Tibial nerve (tissue), 4 donors: ENCODE results near the gene NAGLU. TPM values are rescaled to one million over a fixed set of nuclear protein-coding genes. Genes with fewer than 3 reads are reported as not detected.

Experiments used
- DNase-seq, 2 donors: peaks; one replicate each; pipeline ENCODE4 v3.0.0-alpha.2; 2019; ENCODE audit warnings: low spot score in 2 of 2
- H3K27ac ChIP-seq, 4 donors: fragments of 200-600 bp; sonication (generic) in 3 of 4; one replicate each; pipeline ENCODE4 v1.5.1; 2017 to 2019; ENCODE audit warnings: mild to moderate bottlenecking in 1 of 4
- H3K27me3 ChIP-seq, 2 donors: fragments of 200-600 bp; sonication (generic) in 1 of 2; one replicate each; pipeline versions ENCODE4 v1.5.1 to v1.6.0; 2017 to 2019
- H3K36me3 ChIP-seq, 3 donors: fragments of 200-600 bp; sonication (generic); one replicate each; pipeline ENCODE4 v1.5.1; 2018 to 2019
- H3K4me1 ChIP-seq, 4 donors: fragments of 200-600 bp; sonication (generic) in 3 of 4; one replicate each; pipeline ENCODE4 v1.5.1; 2017 to 2019
- H3K4me3 ChIP-seq, 4 donors: fragments of 200-600 bp; sonication (generic) in 3 of 4; one replicate each; pipeline ENCODE4 v1.5.1; 2017 to 2019; ENCODE audit warnings: mild to moderate bottlenecking in 1 of 4, moderate library complexity in 1 of 4
- H3K9me3 ChIP-seq, 4 donors: fragments of 200-600 bp; sonication (generic) in 3 of 4; one replicate each; pipeline ENCODE4 v1.5.1; 2017 to 2019
- EP300 ChIP-seq, 2 donors: sonication (generic); formaldehyde crosslinking; IDR thresholded peaks; one replicate each; pipeline ENCODE4 v1.6.1; 2017; ENCODE audit warnings: antibody characterized with exemption in 2 of 2, mild to moderate bottlenecking in 1 of 2
- POLR2A ChIP-seq, 2 donors: fragments of 450-650 bp; IDR thresholded peaks; one replicate each; pipeline ENCODE4 v1.6.1; 2017; ENCODE audit warnings: antibody characterized with exemption in 2 of 2, mild to moderate bottlenecking in 2 of 2, moderate library complexity in 2 of 2
- WGBS, 2 donors: methylation state at CpG; one replicate each; pipeline ENCODE4 v1.1.5; 2018; 5-methylcytosine and 5-hydroxymethylcytosine counted together
- total RNA-seq, 4 donors: library from RNA; depleted of rRNA; stranded (reverse); fragments of >200 nt; gene quantifications; one replicate each; pipeline ENCODE4 v1.1.0, GENCODE V29; 2016
- TF ChIP-seq, protein P1 (sequence below), 5 experiments: fragments of 200-600 bp in 3 of 5; fragments of 450-650 bp in 2 of 5; sonication (generic) in 3 of 5; IDR thresholded peaks; one replicate each; pipeline ENCODE4 v1.5.1; 2016 to 2019; ENCODE audit warnings: antibody characterized with exemption in 5 of 5, mild to moderate bottlenecking in 3 of 5, moderate library complexity in 2 of 5

NAGLU gene
- 100 to 1,000 TPM in 1 of 4 donors, 10 to 100 TPM in 3; 52.3 to 115 (median 67.3) TPM for total RNA-seq

- peak; percentile 96 to 98 for DNase-seq
- 3% methylated on average over 9 of the region's 40 CpGs; no CpG with 5 or more reads in 1 of the 2 donors for WGBS, 2 donors
- TF ChIP-seq EP300 (IDR thresholded peaks at IDR 0.05) (peak; percentile 98 to 100), POLR2A (IDR thresholded peaks at IDR 0.05) (peak; percentile 69 to 96)
- TF ChIP-seq, protein P1, sequence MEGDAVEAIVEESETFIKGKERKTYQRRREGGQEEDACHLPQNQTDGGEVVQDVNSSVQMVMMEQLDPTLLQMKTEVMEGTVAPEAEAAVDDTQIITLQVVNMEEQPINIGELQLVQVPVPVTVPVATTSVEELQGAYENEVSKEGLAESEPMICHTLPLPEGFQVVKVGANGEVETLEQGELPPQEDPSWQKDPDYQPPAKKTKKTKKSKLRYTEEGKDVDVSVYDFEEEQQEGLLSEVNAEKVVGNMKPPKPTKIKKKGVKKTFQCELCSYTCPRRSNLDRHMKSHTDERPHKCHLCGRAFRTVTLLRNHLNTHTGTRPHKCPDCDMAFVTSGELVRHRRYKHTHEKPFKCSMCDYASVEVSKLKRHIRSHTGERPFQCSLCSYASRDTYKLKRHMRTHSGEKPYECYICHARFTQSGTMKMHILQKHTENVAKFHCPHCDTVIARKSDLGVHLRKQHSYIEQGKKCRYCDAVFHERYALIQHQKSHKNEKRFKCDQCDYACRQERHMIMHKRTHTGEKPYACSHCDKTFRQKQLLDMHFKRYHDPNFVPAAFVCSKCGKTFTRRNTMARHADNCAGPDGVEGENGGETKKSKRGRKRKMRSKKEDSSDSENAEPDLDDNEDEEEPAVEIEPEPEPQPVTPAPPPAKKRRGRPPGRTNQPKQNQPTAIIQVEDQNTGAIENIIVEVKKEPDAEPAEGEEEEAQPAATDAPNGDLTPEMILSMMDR (IDR thresholded peaks at IDR 0.05): peak in 2 of 5 experiments; percentile 35 to 53
- no peaks in the 10 kb centered on the region for H3K9me3 ChIP-seq
- no peaks in the 10 kb centered on the region for H3K27me3 ChIP-seq
- peak within 1 kb of the TSS; percentile 45 to 82 (median 65) for H3K4me3 ChIP-seq
- H3K36me3 ChIP-seq: peaks cover 0 to 33% (median 9%) of the 10 kb centered on the region in 3 donors
- peaks cover 3 to 33% (median 16%) of the 10 kb centered on the region in 4 donors for H3K4me1 ChIP-seq
- H3K27ac ChIP-seq: peak within 1 kb of the TSS; percentile 82 to 96 (median 94)
Observed at GRCh38 chr17:42536048-42536371, at the start of gene NAGLU. Gene NAGLU, plus strand, starts transcription at chr17:42536241. Its CDS starts 32 bp downstream, at chr17:42536273.

DNA sequence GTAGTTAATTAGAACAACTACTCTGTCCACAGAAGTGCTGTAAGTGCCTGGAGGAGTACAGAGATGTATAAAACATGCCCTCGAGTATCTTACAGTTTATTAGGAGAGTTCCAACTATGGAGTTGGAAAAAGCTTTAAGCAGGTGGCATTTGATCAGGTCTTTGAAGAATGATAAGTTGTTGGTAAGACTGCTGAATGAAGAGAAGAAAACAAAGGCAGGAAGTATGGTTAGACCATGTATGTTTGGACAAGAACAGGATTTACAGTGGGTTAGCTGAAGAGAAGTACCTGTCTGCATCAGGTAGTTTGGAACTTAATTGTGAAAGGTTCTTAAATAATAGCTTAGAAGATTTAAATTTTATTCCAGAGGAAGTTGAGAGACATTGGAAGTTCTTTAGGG, 48.0 kb upstream of the NAGLU start:
- Histone ChIP-seq H3K27me3 (no peaks in the 10 kb centered on the region), H3K36me3 (peaks cover 2 to 98% (median 30%) of the 10 kb centered on the region in 3 donors)

DNA sequence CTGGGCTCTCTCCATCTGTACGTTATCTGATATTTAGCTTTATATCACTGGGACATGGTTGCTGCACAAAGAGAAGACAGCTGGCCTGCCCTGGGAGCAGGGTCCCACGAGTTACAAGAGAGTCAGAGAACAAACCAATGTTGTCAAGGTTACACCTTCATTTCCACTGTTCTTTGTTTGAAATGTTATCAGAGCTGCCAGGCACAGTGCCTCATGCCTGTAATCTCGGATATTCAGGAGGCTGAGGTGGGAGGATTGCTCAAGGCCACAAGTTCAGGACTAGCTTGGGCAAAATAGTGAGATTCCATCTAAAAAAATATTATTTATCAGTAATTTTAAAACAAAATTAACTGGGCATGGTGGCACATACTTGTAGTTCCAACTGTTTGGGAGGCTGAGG, 42.7 kb upstream of the NAGLU start:
- TF ChIP-seq POLR2A (IDR thresholded peaks at IDR 0.05) (no peak), EP300 (IDR thresholded peaks at IDR 0.05) (no peak)
- TF ChIP-seq, protein P1 (IDR thresholded peaks at IDR 0.05): no peak
- DNase-seq: no peak
- WGBS, 2 donors: 70 to 73% methylated on average over 3 of the region's 3 CpGs
- no peaks in the 10 kb centered on the region for H3K27me3 ChIP-seq
- peaks cover 2 to 96% (median 12%) of the 10 kb centered on the region in 3 donors for H3K36me3 ChIP-seq
- H3K4me3 ChIP-seq: no peak overlapping the region
- no peaks in the 10 kb centered on the region for H3K4me1 ChIP-seq
- H3K9me3 ChIP-seq: no peaks in the 10 kb centered on the region
- H3K27ac ChIP-seq: no peak overlapping the region

More for the DNA sequence above, 48.0 kb upstream of the NAGLU start:
- no peaks in the 10 kb centered on the region for H3K4me1 ChIP-seq
- no peak for DNase-seq
- no peaks in the 10 kb centered on the region for H3K9me3 ChIP-seq
- 82 to 94% methylated on average over 1 of the region's 1 CpG for WGBS, 2 donors
- no peak overlapping the region for H3K4me3 ChIP-seq
- H3K27ac ChIP-seq: no peak overlapping the region
- TF ChIP-seq, protein P1 (IDR thresholded peaks at IDR 0.05): no peak
- TF ChIP-seq POLR2A (IDR thresholded peaks at IDR 0.05) (no peak), EP300 (IDR thresholded peaks at IDR 0.05) (no peak)

GRCh38 chr17:42494673-42495072, 41.4 kb upstream of the NAGLU start:
- peaks cover 0 to 98% (median 11%) of the 10 kb centered on the region in 3 donors for H3K36me3 ChIP-seq
- DNase-seq: no peak
- WGBS, 2 donors: 77 to 85% methylated on average over 4 of the region's 4 CpGs

GRCh38 chr17:42498828-42499227, 37.2 kb upstream of the NAGLU start:
- 89 to 95% methylated on average over 4 of the region's 4 CpGs for WGBS, 2 donors
- Histone ChIP-seq H3K9me3 (no peaks in the 10 kb centered on the region), H3K4me3 (no peak overlapping the region), H3K4me1 (no peaks in the 10 kb centered on the region), H3K27me3 (no peaks in the 10 kb centered on the region), H3K36me3 (peaks cover 6 to 98% (median 13%) of the 10 kb centered on the region in 3 donors), H3K27ac (no peak overlapping the region)
- DNase-seq: no peak
- no peak for TF ChIP-seq EP300 (IDR thresholded peaks at IDR 0.05)
- TF ChIP-seq, protein P1 (IDR thresholded peaks at IDR 0.05): no peak
- TF ChIP-seq POLR2A (IDR thresholded peaks at IDR 0.05): no peak

More at GRCh38 chr17:42494673-42495072, 41.4 kb upstream of the NAGLU start:
- H3K4me1 ChIP-seq: no peaks in the 10 kb centered on the region
- H3K27me3 ChIP-seq: no peaks in the 10 kb centered on the region
- no peak overlapping the region for H3K27ac ChIP-seq
- H3K4me3 ChIP-seq: no peak overlapping the region
- no peak for TF ChIP-seq POLR2A (IDR thresholded peaks at IDR 0.05)
- no peak for TF ChIP-seq EP300 (IDR thresholded peaks at IDR 0.05)
- TF ChIP-seq, protein P1 (IDR thresholded peaks at IDR 0.05): no peak
- H3K9me3 ChIP-seq: no peaks in the 10 kb centered on the region
